HCT116 (cell line): Measurements from ENCODE around the gene SAMHD1. TPM values are rescaled to one million over a fixed set of nuclear protein-coding genes. Genes with fewer than 3 reads are reported as not detected.

Source experiments
- ATAC-seq: fragments of 200-7000 bp; cut with Tn5 transposase; 2 replicates; pipeline ENCODE4 v1.9.1; 2020; ENCODE audit warnings: mild to moderate bottlenecking, moderate library complexity
- BruUV-seq: library from RNA; stranded (reverse); fragments of 400-500 nt; replicated peaks from 2 replicates; lab custom pipeline; 2021; lab: Mats Ljungman, UMichigan
- CTCF ChIA-PET: fragments of 300-600 bp; sonication (Branson Sonifier 250); formaldehyde crosslinking; loops from one replicate; lab custom pipeline; 2021; ENCODE audit warnings: antibody characterized with exemption; lab: Charles Lee
- POLR2A ChIA-PET: fragments of 300-600, 350-600 bp; sonication (Branson Sonifier 250); formaldehyde crosslinking; loops from one replicate; lab custom pipeline; 2021; ENCODE audit warnings: antibody characterized with exemption; lab: Charles Lee
- RAD21 ChIA-PET, 2 experiments: fragments of 300-600 bp; sonication (Branson Sonifier 250); formaldehyde crosslinking; loops; one replicate each; lab custom pipeline; 2023; ENCODE audit warnings: low total read pairs in 2 of 2; ENCODE audit not compliant: uncharacterized antibody in 2 of 2, unreplicated experiment in 2 of 2, low non-redundant PET in 1 of 2; lab: Charles Lee
- DNase-seq: peaks from one replicate; pipeline ENCODE4 v3.0.0-alpha.2; 2010; ENCODE audit warnings: low read depth, low spot score
- H2AFZ ChIP-seq: fragments of 200-600 bp; shearing (Covaris generic), sonication (generic); 2 replicates; pipeline ENCODE4 v1.6.1; 2017; ENCODE audit warnings: low read depth, mixed run types, mixed read lengths, antibody characterized with exemption, low read length; ENCODE audit not compliant: poor library complexity, severe bottlenecking
- H3K27ac ChIP-seq: 2 replicates; pipeline ENCODE4 v1.5.1; 2012; ENCODE audit warnings: low read depth, low read length
- H3K27me3 ChIP-seq: fragments of 200-600 bp; sonication (generic); 2 replicates; pipeline ENCODE4 v1.6.1; 2016; ENCODE audit warnings: mixed run types, low read length, mixed read lengths; ENCODE audit not compliant: insufficient read depth
- H3K36me3 ChIP-seq, 2 experiments: fragments of 200-500 bp in 1 of 2; fragments of 200-600 bp in 1 of 2; sonication (Bioruptor generic) in 1 of 2; sonication (generic) in 1 of 2; 2 replicates each; pipeline versions ENCODE4 v1.5.1 to v1.6.1; 2014 to 2016; ENCODE audit warnings: low read length in 2 of 2, inconsistent platforms in 1 of 2, mixed read lengths in 1 of 2, mixed run types in 1 of 2; ENCODE audit not compliant: insufficient read depth in 2 of 2, control insufficient read depth in 1 of 2
- H3K4me1 ChIP-seq, 2 experiments: fragments of 200-600 bp in 1 of 2; sonication (generic) in 1 of 2; 2 replicates each; pipeline versions ENCODE4 v1.5.1 to v1.6.1; 2012 to 2017; ENCODE audit warnings: low read length in 2 of 2, inconsistent platforms in 1 of 2, mild to moderate bottlenecking in 1 of 2, mixed read lengths in 1 of 2, mixed run types in 1 of 2, moderate library complexity in 1 of 2; ENCODE audit not compliant: insufficient read depth in 2 of 2, control insufficient read depth in 1 of 2
- H3K4me2 ChIP-seq: fragments of 200-600 bp; sonication (generic); 2 replicates; pipeline ENCODE4 v1.6.1; 2017; ENCODE audit warnings: mixed run types, low read length, mixed read lengths
- H3K4me3 ChIP-seq, 2 experiments: fragments of 200-600 bp in 1 of 2; sonication (generic) in 1 of 2; replicated peaks in 1 of 2; 2 replicates each; pipeline ENCODE4 v1.5.1; 2011 to 2016; ENCODE audit warnings: low read length in 2 of 2, control low read depth in 1 of 2, low read depth in 1 of 2, mild to moderate bottlenecking in 1 of 2, mixed read lengths in 1 of 2, mixed run types in 1 of 2
- H3K79me2 ChIP-seq: fragments of 200-600 bp; sonication (generic); 2 replicates; pipeline ENCODE4 v1.6.1; 2017; ENCODE audit warnings: mild to moderate bottlenecking, mixed run types, low read length, moderate library complexity, mixed read lengths; ENCODE audit not compliant: insufficient read depth
- H3K9ac ChIP-seq: fragments of 200-600 bp; sonication (generic); 2 replicates; pipeline ENCODE4 v1.6.1; 2016; ENCODE audit warnings: low read length, mixed read lengths
- H3K9me2 ChIP-seq: fragments of 200-600 bp; sonication (generic), shearing (Covaris generic); 2 replicates; pipeline ENCODE4 v1.6.1; 2017; ENCODE audit warnings: mixed run types, mild to moderate bottlenecking, moderate library complexity; ENCODE audit not compliant: insufficient read depth
- H3K9me3 ChIP-seq, 2 experiments: fragments of 200-500 bp in 1 of 2; fragments of 200-600 bp in 1 of 2; sonication (Bioruptor generic) in 1 of 2; sonication (generic) in 1 of 2; 2 replicates each; pipeline ENCODE4 v1.6.1; 2014 to 2017; ENCODE audit warnings: low read length in 2 of 2, mixed read lengths in 2 of 2, inconsistent platforms in 1 of 2, low read depth in 1 of 2, mild to moderate bottlenecking in 1 of 2, mixed run types in 1 of 2, moderate library complexity in 1 of 2; ENCODE audit not compliant: control insufficient read depth in 1 of 2, insufficient read depth in 1 of 2
- H4K20me1 ChIP-seq: fragments of 200-600 bp; sonication (generic), shearing (Covaris generic); 2 replicates; pipeline ENCODE4 v1.6.1; 2017; ENCODE audit warnings: mixed run types, mild to moderate bottlenecking, moderate library complexity; ENCODE audit not compliant: insufficient read depth
- CBX3 ChIP-seq: IDR thresholded peaks from 2 replicates; pipeline ENCODE4 v1.6.1; 2012; ENCODE audit warnings: low read depth
- CEBPB ChIP-seq: IDR thresholded peaks from 2 replicates; pipeline ENCODE4 v1.6.1; 2012; ENCODE audit warnings: low read depth
- ELF1 ChIP-seq: IDR thresholded peaks from 2 replicates; pipeline ENCODE4 v1.6.1; 2012; ENCODE audit warnings: low read depth, borderline replicate concordance
- EZH2 ChIP-seq: fragments of 200-600 bp; sonication (generic); IDR thresholded peaks from 2 replicates; pipeline ENCODE4 v1.6.1; 2017; ENCODE audit warnings: antibody characterized with exemption, mixed run types
- EZH2phosphoT487 ChIP-seq: fragments of 200-600 bp; IDR thresholded peaks from 2 replicates; pipeline ENCODE4 v1.6.1; 2018; ENCODE audit warnings: antibody characterized with exemption, borderline replicate concordance
- FOSL1 ChIP-seq: IDR thresholded peaks from 2 replicates; pipeline ENCODE4 v1.6.1; 2012; ENCODE audit warnings: low read depth
- JUND ChIP-seq: IDR thresholded peaks from 2 replicates; pipeline ENCODE4 v1.6.1; 2012
- POLR2A ChIP-seq: IDR thresholded peaks from 2 replicates; pipeline ENCODE4 v1.7.0; 2011; ENCODE audit warnings: borderline replicate concordance; ENCODE audit not compliant: insufficient read depth, insufficient read length; ENCODE audit errors: extremely low read depth
- POLR2AphosphoS5 ChIP-seq: IDR thresholded peaks from 2 replicates; pipeline ENCODE4 v1.6.1; 2011; ENCODE audit warnings: mild to moderate bottlenecking, low read depth, low read length, moderate library complexity
- RAD21 ChIP-seq: IDR thresholded peaks from 2 replicates; pipeline ENCODE4 v1.6.1; 2012; ENCODE audit warnings: low read depth, mild to moderate bottlenecking
- SP1 ChIP-seq: IDR thresholded peaks from 2 replicates; pipeline ENCODE4 v1.6.1; 2012; ENCODE audit warnings: low read depth
- SRF ChIP-seq: IDR thresholded peaks from 2 replicates; pipeline ENCODE4 v1.6.1; 2012; ENCODE audit warnings: low read depth
- TCF7L2 ChIP-seq: IDR thresholded peaks from 2 replicates; pipeline ENCODE4 v1.7.0; 2011; ENCODE audit warnings: borderline replicate concordance, inconsistent platforms; ENCODE audit not compliant: insufficient read depth, insufficient read length; ENCODE audit errors: extremely low read depth
- ZFX ChIP-seq: fragments of 450-650 bp; IDR thresholded peaks from 2 replicates; pipeline ENCODE4 v1.6.1; 2017
- ZNF274 ChIP-seq: fragments of 200-500 bp; sonication (Bioruptor generic); IDR thresholded peaks from 2 replicates; pipeline ENCODE4 v1.6.1; 2014; ENCODE audit warnings: mild to moderate bottlenecking, low read depth, low read length, inconsistent platforms
- intact Hi-C: fragments of 100-400 bp; cut with micrococcal nuclease; formaldehyde crosslinking; loops from 2 replicates; pipeline ENCODE4 v1.10.0; 2022
- total RNA-seq: library from RNA; stranded (reverse); gene quantifications from one replicate; pipeline ENCODE4 v1.2.1, GENCODE V29; 2021; ENCODE audit not compliant: unreplicated experiment
- TF ChIP-seq, protein P1 (sequence below), 3 experiments: fragments of 200-600 bp in 1 of 3; sonication (generic) in 1 of 3; IDR thresholded peaks in 2 of 3; conservative IDR thresholded peaks in 1 of 3; 2 replicates each; pipeline ENCODE4 v1.5.1; 2012 to 2017; ENCODE audit warnings: low read depth in 2 of 3, low read length in 2 of 3, antibody characterized with exemption in 1 of 3, borderline replicate concordance in 1 of 3, control low read depth in 1 of 3, mild to moderate bottlenecking in 1 of 3, mixed read lengths in 1 of 3, mixed run types in 1 of 3, moderate library complexity in 1 of 3; ENCODE audit not compliant: insufficient read depth in 1 of 3
- TF ChIP-seq, protein P2 (sequence below): IDR thresholded peaks from 2 replicates; pipeline ENCODE4 v1.6.1; 2012
- TF ChIP-seq, protein P3 (sequence below): IDR thresholded peaks from 2 replicates; pipeline ENCODE4 v1.6.1; 2011; ENCODE audit warnings: mild to moderate bottlenecking, low read length, moderate library complexity; ENCODE audit not compliant: insufficient replicate concordance; ENCODE audit errors: extremely low read depth

The SAMHD1 gene
- total RNA-seq, 1 experiment from 2014 or later: 21.4 TPM

DNA sequence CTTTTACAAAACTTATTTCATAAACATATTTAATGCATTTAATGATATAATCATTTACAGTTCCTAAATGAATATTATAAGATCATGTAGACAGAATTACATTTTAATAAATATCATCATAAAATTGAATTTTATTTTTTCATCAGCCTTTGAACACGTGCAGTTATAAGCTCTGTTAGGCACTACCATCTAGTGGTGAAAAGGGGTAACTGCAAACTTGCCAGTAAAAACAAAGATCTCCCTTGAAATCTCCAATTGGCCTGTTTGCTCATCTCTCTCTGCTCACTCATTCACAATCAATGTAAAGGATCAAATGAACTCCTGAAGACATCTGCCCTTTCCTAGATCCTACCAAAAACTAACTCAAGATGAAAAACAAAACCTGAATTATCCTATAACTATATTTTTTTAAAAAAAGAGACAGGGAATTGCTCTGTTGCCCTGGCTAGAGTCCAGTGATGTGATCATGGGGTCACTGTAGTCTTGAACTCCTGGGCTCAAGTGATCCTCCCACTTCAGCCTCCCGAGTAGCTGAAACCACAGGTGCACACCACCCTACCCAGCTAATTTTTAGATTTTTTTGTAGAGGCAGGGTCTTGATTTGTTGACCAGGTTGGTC, 31.7 kb downstream of the SAMHD1 start:
- CTCF ChIA-PET: interaction anchor here (0.7 to 1.6 kb wide), 7 partner anchors 10 to 315 kb away, joined by 3 to 5 read pairs (median 4); no protein-coding TSS in a partner anchor

More for the DNA sequence above, 31.7 kb downstream of the SAMHD1 start:
- peak; percentile 49 for DNase-seq
- Histone ChIP-seq H3K9ac (no peak overlapping the region), H3K4me1 (peaks cover 0 to 3% of the 10 kb centered on the region in 2 experiments; a peak in 1 of 4 replicates), H3K27me3 (no peaks in the 10 kb centered on the region), H3K36me3 (no peaks in the 10 kb centered on the region; a peak in 1 of 4 replicates), H3K9me3 (no peaks in the 10 kb centered on the region), H2AFZ (no peak overlapping the region), H3K9me2 (no peaks in the 10 kb centered on the region), H3K4me3 (no peak overlapping the region), H4K20me1 (no peaks in the 10 kb centered on the region), H3K4me2 (no peak overlapping the region), H3K79me2 (no peaks in the 10 kb centered on the region), H3K27ac (no peak overlapping the region)
- peak; percentile 80 for ATAC-seq
- RAD21 ChIA-PET: no interaction called here
- intact Hi-C loops: loop anchor here (10.0 kb wide), 2 partner anchors 305 to 705 kb away; no protein-coding TSS in a partner anchor
- POLR2A ChIA-PET: no interaction called here
- BruUV-seq: no TSS peak
- TF ChIP-seq CEBPB (no peak), EZH2 (no peak), FOSL1 (no peak), CBX3 (no peak), ZFX (no peak), RAD21 (peak; percentile 81), POLR2AphosphoS5 (no peak), SP1 (no peak), ELF1 (no peak), POLR2A (no peak), TCF7L2 (no peak), ZNF274 (no peak), JUND (no peak), EZH2phosphoT487 (no peak), SRF (no peak)
- TF ChIP-seq, protein P1, sequence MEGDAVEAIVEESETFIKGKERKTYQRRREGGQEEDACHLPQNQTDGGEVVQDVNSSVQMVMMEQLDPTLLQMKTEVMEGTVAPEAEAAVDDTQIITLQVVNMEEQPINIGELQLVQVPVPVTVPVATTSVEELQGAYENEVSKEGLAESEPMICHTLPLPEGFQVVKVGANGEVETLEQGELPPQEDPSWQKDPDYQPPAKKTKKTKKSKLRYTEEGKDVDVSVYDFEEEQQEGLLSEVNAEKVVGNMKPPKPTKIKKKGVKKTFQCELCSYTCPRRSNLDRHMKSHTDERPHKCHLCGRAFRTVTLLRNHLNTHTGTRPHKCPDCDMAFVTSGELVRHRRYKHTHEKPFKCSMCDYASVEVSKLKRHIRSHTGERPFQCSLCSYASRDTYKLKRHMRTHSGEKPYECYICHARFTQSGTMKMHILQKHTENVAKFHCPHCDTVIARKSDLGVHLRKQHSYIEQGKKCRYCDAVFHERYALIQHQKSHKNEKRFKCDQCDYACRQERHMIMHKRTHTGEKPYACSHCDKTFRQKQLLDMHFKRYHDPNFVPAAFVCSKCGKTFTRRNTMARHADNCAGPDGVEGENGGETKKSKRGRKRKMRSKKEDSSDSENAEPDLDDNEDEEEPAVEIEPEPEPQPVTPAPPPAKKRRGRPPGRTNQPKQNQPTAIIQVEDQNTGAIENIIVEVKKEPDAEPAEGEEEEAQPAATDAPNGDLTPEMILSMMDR (IDR thresholded peaks at IDR 0.05 in 2 of 3, conservative IDR thresholded peaks at IDR 0.05 in 1 of 3; ENCODE audit: borderline replicate concordance in 1 of 3, insufficient read depth in 1 of 3, low read depth in 2 of 3, low read length in 2 of 3): peak; percentile 66 to 87 (median 77); a peak in 5 of 6 replicates
- TF ChIP-seq, protein P2, sequence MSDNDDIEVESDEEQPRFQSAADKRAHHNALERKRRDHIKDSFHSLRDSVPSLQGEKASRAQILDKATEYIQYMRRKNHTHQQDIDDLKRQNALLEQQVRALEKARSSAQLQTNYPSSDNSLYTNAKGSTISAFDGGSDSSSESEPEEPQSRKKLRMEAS: peak; percentile 60; the same call in 1 of the 2 replicates
- TF ChIP-seq, protein P3, sequence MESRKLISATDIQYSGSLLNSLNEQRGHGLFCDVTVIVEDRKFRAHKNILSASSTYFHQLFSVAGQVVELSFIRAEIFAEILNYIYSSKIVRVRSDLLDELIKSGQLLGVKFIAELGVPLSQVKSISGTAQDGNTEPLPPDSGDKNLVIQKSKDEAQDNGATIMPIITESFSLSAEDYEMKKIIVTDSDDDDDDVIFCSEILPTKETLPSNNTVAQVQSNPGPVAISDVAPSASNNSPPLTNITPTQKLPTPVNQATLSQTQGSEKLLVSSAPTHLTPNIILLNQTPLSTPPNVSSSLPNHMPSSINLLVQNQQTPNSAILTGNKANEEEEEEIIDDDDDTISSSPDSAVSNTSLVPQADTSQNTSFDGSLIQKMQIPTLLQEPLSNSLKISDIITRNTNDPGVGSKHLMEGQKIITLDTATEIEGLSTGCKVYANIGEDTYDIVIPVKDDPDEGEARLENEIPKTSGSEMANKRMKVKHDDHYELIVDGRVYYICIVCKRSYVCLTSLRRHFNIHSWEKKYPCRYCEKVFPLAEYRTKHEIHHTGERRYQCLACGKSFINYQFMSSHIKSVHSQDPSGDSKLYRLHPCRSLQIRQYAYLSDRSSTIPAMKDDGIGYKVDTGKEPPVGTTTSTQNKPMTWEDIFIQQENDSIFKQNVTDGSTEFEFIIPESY: no peak
